Colonic mucosa (tissue), 4 donors: ENCODE measurements around the gene C19orf44. TPM values are rescaled to one million over a fixed set of nuclear protein-coding genes. Genes with fewer than 3 reads are reported as not detected.
"Not testable (repeated sequence)": the region's sequence is repeated elsewhere in the genome, so short reads cannot be mapped to it uniquely, and the experiment has no call there.

Source experiments
- DNase-seq: peaks from one replicate; pipeline ENCODE4 v3.0.0-alpha.2; 2020
- H3K27ac ChIP-seq: fragments of 200-600 bp; one replicate; pipeline ENCODE4 v1.8.0; 2021
- H3K27me3 ChIP-seq: fragments of 200-600 bp; one replicate; pipeline ENCODE4 v1.8.0; 2021
- H3K36me3 ChIP-seq: fragments of 200-600 bp; one replicate; pipeline ENCODE4 v1.8.0; 2021
- H3K4me1 ChIP-seq: fragments of 200-600 bp; one replicate; pipeline ENCODE4 v1.8.0; 2021; ENCODE audit warnings: mild to moderate bottlenecking
- H3K4me3 ChIP-seq: fragments of 200-600 bp; one replicate; pipeline ENCODE4 v1.8.0; 2021
- H3K9ac ChIP-seq, 2 donors: one replicate each; pipeline ENCODE4 v1.7.0; 2013; ENCODE audit warnings: control low read depth in 2 of 2, low read depth in 2 of 2, low read length in 2 of 2
- H3K9me3 ChIP-seq: fragments of 200-600 bp; one replicate; pipeline ENCODE4 v1.8.0; 2021
- intact Hi-C: fragments of 100-400 bp; cut with DNase I; formaldehyde crosslinking; loops from one replicate; pipeline ENCODE4 v1.14.1; 2022
- total RNA-seq, 2 donors: library from RNA; stranded (reverse); fragmentation: NEBNext Ultra II Directional in 1 of 2; extraction: Animal tissue kit (Norgen Biotek cat#: 25700) in 1 of 2; gene quantifications; one replicate each; pipeline ENCODE4 v1.2.1, GENCODE V29; 2021
- TF ChIP-seq, protein P1 (sequence below): fragments of 200-600 bp; IDR thresholded peaks from one replicate; pipeline ENCODE4 v1.8.0; 2022; ENCODE audit warnings: antibody characterized with exemption, mild to moderate bottlenecking
- donor health status: healthy.
- donor health status: DM: no; HTN: no; CAD: no.
- donor health status: DM: no; HTN: no; CAD: no.

C19orf44 gene
- total RNA-seq, 2 donors from 2014 or later: 2.4 to 3.2 TPM

DNA sequence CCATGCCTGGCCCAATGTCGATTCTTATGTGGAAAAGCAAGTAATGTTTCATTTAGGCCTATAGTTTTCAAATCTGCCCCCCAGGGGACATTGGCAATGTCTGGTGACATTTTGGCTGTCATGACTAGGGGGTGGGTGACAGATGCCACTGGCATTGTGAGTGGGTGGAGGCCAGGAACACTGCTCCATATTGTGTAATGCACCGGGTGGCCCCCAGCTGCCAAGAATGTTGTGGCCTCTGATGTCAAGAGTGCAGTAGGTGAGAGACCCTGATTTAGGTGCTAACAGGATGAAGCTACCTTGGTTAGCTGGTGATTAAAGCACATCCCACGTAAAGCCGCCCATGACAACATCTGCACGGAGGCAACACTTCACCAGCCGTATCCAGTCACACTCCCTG is 10.8 kb downstream of the C19orf44 start:
- Histone ChIP-seq H3K9me3 (no peaks in the 10 kb centered on the region), H3K4me1 (no peaks in the 10 kb centered on the region), H3K4me3 (no peak overlapping the region), H3K27me3 (no peaks in the 10 kb centered on the region), H3K36me3 (no peaks in the 10 kb centered on the region), H3K9ac (no peak overlapping the region), H3K27ac (no peak overlapping the region)
- intact Hi-C loops: no loop called here
- no peak for DNase-seq
- TF ChIP-seq, protein P1, sequence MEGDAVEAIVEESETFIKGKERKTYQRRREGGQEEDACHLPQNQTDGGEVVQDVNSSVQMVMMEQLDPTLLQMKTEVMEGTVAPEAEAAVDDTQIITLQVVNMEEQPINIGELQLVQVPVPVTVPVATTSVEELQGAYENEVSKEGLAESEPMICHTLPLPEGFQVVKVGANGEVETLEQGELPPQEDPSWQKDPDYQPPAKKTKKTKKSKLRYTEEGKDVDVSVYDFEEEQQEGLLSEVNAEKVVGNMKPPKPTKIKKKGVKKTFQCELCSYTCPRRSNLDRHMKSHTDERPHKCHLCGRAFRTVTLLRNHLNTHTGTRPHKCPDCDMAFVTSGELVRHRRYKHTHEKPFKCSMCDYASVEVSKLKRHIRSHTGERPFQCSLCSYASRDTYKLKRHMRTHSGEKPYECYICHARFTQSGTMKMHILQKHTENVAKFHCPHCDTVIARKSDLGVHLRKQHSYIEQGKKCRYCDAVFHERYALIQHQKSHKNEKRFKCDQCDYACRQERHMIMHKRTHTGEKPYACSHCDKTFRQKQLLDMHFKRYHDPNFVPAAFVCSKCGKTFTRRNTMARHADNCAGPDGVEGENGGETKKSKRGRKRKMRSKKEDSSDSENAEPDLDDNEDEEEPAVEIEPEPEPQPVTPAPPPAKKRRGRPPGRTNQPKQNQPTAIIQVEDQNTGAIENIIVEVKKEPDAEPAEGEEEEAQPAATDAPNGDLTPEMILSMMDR: no peak

DNA sequence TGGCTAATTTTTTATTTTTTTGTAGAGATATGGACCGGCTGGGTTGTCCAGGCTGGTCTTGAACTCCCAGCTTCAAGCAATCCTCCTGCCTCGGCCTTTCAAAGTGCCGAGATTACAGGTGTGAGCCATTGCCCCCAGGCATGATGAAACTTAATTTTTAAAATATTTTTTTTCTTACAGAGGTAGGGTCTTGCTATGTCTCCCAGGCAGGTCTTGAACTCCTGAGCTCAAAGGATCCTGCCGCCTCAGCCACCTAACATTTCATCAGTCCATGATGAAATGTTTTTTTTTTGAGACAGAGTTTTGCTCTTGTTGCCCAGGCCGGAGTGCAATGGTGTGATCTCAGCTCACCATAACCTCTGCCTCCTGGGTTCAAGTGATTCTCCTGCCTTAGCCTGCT is 12.4 kb downstream of the C19orf44 start:
- H3K4me1 ChIP-seq: no peaks in the 10 kb centered on the region
- intact Hi-C loops: no loop called here
- H3K27me3 ChIP-seq: no peaks in the 10 kb centered on the region
- H3K27ac ChIP-seq: no peak overlapping the region
- H3K9ac ChIP-seq: no peak overlapping the region
- DNase-seq: no peak
- no peak overlapping the region for H3K4me3 ChIP-seq
- H3K9me3 ChIP-seq: no peaks in the 10 kb centered on the region
- H3K36me3 ChIP-seq: no peaks in the 10 kb centered on the region
- TF ChIP-seq, protein P1: no peak

DNA sequence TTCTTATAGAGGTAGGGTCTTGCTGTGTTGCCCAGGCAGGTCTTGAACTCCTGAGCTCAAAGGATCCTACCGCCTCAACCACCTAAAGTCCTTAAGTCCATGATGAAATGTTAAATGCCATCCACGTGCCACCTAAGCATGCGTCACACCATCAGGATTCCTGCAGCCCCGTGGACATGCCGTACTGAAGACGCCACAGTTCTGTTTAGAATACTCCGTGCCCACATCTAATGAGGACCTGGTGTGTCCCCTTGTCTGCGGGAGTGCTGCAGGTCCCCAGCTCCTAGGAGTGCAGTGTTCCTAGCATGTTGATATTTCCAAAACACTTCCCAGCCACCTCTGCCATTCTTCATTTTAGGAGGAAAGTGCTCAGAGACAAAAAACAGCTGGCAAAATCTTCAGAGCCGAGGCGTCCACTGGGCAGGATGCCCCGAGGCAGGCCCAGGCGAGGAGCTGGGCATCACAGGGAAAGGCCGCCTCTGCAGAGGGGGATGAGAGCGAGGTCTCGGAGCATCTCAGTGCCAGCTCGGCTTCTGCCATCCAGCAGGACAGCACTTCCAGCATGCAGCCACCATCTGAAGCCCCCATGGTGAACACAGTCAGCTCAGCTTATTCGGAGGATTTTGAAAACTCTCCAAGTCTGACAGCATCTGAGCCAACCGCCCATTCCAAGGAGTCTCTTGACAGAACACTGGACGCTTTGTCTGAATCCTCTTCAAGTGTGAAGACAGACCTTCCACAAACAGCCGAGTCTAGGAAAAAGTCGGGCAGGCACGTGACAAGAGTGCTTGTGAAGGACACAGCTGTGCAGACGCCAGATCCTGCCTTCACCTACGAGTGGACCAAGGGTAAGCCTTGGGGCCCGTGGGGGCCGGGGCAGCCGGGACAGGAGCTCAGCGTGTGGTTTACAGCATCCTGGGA is 13.2 kb downstream of the C19orf44 start:
- H3K27me3 ChIP-seq: no peaks in the 10 kb centered on the region
- H3K9ac ChIP-seq: no peak overlapping the region
- H3K4me3 ChIP-seq: no peak overlapping the region
- no peaks in the 10 kb centered on the region for H3K36me3 ChIP-seq
- H3K9me3 ChIP-seq: no peaks in the 10 kb centered on the region
- TF ChIP-seq, protein P1: no peak
- no peak overlapping the region for H3K27ac ChIP-seq
- intact Hi-C loops: no loop called here
- H3K4me1 ChIP-seq: no peaks in the 10 kb centered on the region
- DNase-seq: no peak

DNA sequence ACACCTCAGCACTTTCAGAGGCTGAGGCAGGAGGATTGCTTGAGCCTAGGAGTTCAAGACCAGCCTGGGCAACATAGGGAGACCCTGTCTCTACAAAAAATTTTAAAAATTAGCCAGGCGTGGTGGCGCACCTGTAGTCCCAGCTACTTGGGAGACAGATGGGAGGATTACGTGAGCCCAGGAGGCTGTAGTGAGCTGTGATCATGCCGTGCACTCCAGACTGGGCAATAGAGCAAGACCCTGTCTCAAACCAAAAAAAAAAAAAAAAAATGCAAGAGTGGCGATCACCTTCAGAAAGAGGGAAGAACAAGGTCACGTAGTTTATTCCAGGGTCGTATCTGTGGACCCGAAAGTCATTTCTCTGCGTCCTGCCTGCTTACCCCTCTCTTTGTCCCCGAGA is 16.4 kb downstream of the C19orf44 start:
- H3K4me3 ChIP-seq, DNase-seq, H3K27ac ChIP-seq, H3K36me3 ChIP-seq, H3K9me3 ChIP-seq, H3K9ac ChIP-seq, H3K4me1 ChIP-seq, H3K27me3 ChIP-seq, intact Hi-C loops: not testable (repeated sequence)

DNA sequence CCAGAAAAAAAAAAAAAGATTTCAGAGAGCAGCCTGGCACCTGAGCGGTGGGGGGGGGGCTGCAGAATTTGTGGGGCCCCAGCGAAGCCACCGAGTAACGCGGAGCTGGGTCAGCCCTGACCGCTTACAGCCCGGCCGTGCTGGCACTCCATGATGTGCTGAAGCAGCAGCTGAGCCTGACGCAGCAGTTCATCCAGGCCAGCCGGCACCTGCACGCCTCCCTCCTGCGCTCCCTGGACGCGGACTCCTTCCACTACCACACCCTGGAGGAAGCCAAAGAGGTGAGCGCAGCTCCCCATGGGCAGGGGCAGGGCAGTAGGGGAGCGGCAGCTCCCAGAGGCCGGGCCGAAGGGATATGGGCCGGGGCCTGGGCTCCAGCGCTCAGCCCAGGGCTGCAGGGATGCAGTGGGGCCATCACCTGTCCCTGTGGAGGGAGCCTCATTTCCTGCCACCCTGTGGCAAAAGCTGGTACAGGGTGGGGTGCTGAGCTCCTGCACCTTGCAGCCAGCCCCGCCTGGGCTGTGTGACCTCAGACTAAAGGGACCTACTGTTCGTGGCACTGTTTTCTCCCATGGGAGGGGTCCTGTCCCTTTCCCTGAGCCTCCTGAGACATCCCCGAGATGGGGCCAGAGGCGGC is 18.3 kb downstream of the C19orf44 start:
- Histone ChIP-seq H3K27me3 (no peaks in the 10 kb centered on the region), H3K9ac (no peak overlapping the region), H3K9me3 (no peaks in the 10 kb centered on the region), H3K4me3 (no peak overlapping the region), H3K36me3 (peaks cover 6% of the 10 kb centered on the region), H3K27ac (no peak overlapping the region), H3K4me1 (no peaks in the 10 kb centered on the region)
- no peak for DNase-seq
- TF ChIP-seq, protein P1: no peak
- intact Hi-C loops: no loop called here

DNA sequence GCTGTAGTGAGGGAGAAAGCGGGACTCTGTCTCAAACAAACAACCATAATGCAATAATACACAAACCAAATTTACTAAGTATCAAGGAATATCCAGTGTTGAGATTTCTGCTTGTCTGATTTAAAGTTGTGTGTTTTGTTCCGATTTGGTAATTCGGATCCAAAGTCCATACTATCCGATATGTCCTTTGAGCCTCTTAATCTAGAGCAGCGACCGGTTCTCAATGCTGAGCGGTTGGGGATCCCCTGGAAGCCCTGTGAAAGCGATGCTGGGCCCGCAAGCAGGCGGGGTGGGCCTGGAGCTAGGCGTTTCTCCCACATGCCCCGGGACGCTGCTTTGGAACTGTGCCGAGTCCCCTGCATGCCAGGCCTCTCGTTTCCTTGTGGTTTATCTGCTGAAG is 20.2 kb downstream of the C19orf44 start:
- no peaks in the 10 kb centered on the region for H3K27me3 ChIP-seq
- H3K4me1 ChIP-seq: no peaks in the 10 kb centered on the region
- H3K4me3 ChIP-seq: no peak overlapping the region
- peaks cover 14% of the 10 kb centered on the region for H3K36me3 ChIP-seq
- TF ChIP-seq, protein P1: no peak
- intact Hi-C loops: no loop called here
- no peak overlapping the region for H3K27ac ChIP-seq
- H3K9ac ChIP-seq: no peak overlapping the region
- H3K9me3 ChIP-seq: no peaks in the 10 kb centered on the region
- DNase-seq: no peak
